ENCODE data around the gene CLCN5.

GRCh38 chrX:49947781-49948180, 25.4 kb downstream of the CLCN5 start:
- TF ChIP-seq LEF1 (IDR thresholded peaks at IDR 0.05; ENCODE audit: borderline replicate concordance) (no peak), TARDBP (IDR thresholded peaks at IDR 0.05) (no peak), SP1 (IDR thresholded peaks at IDR 0.05) (no peak)
